Activated CD4-positive, alpha-beta T cell treated with anti-CD3 and anti-CD28 coated beads for 24 hours (primary cell): ENCODE data around the gene PPP2R2B.
"Not testable (repeated sequence)": the region's sequence is repeated elsewhere in the genome, so short reads cannot be mapped to it uniquely, and the experiment has no call there.

Experiments used
- DNase-seq, 2 donors: peaks; one replicate each; pipeline ENCODE4 v3.0.0-alpha.2; 2020; ENCODE audit warnings: low read depth in 2 of 2

PPP2R2B gene

DNA sequence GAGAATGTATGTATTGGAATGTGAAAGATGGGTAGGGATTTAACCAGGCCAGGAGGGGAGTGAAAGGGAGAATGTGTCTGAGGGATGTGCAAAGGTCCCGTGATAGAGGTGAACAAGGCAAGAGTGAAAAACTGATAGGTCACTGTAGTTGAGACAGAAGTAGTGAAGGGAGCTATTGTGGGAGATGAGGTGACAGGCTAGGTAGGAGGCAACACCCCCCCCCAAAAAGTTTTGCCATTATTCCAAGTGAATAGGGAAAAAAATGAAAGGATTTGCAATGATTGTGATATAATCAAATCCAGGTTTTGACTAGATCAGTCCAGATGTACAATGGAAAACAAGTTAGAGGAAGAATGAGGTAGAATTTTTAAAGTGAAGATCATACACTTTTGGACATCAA is 226.0 kb downstream of the PPP2R2B start:
- DNase-seq = no peak

DNA sequence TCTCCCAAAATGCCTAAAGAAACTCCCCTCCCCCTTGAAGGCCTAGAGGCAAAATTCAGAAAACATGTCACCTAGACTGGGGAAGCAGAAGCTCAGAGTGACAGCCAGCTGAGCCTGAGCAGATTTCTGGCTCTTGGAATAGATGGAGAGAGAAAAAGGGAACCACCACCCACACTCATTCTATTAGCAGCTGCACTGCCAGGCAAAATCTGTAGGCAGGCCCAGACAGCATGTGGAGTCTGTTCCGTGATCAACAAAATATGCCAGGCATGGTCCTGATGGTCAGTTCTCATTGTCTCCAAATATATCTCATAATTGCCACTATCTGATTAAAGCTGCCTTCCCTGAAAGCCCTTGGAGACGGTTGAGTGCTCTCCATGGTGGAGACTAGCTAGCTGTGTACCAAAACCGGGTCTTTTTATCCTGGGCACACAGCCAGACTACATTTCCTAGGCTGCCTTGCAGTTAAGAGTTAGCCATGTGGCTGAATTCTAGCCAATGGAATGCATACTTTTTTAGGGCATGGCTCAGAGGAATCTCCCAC is 230.8 kb downstream of the PPP2R2B start:
- DNase-seq = no peak

DNA sequence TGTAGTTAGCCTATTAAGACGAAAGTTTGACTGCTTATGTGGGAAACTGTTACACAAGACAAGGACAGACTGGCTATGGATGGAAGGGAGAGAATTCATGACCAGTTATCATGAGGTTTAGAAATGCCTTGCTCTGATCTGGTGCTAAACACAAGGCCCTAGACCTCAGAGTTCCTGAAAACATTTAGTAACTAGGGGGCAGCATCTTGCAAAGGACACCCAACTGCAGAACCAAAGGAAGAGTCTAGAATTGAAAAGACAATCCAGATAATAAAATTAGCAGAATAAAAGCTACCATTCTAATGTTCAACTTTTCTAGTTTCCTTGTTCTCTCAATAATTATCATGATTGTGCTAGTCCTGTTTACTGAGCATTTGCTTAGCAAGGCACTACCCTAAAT is 232.1 kb downstream of the PPP2R2B start:
- no peak for DNase-seq

DNA sequence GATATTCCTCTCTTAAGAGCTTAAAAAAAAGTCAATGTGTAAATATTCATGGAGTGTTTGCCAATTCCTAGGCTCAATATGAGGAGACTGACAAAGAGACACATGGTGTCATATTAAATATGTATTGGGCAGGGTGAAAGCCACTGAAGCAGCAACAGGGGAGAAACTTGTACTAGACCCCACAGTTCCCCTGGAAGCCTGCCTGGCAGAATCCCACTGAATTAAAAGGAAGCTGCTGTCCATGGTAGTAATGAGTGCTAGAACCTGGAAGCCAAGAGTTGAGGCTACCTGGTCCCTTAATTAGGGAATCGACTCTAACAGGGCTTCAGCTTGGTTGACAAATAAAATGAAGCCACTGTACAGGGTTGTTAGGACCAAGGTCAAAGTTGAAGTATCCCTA is 233.2 kb downstream of the PPP2R2B start:
- DNase-seq = no peak

DNA sequence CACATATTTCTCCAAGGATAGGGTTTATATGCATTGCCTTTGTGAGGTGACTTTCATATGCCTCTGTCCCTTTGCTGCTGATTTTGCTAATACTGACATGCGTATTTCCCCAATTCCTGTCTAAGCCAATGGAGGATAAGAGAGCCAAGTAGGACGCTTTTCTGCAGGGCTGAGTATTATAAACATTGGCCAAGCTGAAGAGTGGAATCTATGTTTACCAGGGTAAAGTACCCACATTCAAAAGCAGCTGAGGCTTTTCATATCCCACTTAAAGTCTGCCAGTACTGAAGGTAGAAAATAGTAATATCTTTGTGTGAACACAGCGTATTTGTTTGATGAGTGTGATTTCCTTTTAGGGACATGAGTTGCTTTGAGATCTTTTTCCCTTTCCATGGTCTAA is 233.7 kb downstream of the PPP2R2B start:
- no peak for DNase-seq

DNA sequence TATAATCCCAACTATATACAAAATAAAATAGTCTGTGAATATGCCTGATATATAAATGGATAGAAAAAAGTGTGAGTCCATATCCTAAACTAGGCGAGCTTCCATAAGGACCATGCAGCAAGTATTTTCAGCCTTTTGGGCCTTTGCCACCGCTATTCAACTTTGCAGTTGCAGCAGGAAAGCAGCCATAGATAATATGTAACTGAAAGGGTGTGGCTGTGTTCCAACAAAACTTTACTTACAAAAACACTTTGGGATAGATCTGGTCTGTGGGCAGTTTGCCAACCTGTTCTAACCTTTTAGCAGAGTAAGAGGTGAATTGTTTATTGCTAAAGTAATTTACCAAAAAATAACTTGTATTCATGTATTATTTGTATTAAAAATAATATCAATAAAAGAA is 234.8 kb downstream of the PPP2R2B start:
- no peak for DNase-seq

DNA sequence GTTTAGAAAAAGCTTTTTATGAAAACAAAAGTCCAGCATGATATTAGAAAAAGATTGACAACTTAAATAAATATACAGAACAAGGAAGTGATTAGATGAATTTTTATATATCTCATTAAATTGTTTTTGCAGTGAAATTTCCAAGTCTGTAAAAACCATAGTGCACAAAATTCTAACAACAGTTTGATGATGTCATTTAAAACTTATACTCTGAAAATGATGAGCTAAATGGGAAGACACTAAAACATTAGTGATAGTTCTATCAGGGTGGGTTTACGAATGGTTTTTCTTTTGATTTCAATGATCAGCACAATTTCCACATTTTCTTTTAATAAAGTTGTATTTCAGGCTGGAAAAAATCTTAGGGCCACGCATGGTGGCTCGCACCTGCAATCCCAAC is 236.1 kb downstream of the PPP2R2B start:
- DNase-seq = no peak

DNA sequence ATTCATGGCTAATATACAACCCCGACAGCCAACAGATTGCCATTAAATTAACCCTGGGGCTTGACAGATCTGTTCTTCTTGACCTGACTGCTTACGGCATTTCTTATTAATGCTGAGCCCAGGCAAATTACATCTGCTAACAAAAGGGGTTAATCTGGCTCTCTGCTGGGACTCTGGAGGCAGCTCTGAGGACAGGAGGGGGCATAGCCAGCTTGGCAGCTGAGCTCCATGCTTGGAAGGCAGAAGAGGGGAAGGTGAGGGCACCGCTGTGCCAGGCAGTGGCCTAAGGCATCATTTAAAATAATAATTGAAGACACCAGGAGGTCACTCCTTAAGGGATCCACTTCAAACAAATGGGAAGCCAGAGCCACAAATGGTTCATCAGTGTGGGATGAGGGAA is 236.6 kb downstream of the PPP2R2B start:
- no peak for DNase-seq

DNA sequence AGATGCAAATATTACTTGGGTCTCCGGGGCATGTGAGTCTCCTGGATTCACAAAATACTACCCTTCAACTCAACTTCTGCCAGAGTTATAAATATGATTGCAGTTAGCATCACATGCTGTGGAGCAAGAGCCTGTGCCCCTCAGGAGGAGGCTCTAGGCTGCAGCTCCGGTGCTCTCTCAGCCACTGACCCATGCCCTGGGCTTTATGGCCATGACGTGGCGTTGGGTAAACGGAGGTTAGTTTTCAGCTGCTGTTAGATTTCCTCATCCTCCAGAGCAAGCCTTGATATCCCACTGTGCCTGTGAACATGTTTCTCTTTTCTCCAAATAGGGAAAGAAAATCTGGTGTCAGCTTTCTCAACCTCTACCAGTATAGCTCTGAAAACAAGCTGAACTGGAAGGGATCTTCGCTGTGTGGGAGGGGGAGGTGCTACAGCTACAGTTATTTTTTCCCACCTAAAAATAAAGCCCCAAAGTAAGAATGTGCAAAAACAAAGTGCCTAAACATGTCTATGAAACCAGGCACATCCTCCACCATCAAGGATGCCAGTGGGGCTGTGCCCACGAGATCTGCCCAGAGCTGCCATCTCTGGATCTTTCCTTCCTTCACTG is 238.2 kb downstream of the PPP2R2B start:
- DNase-seq = no peak

DNA sequence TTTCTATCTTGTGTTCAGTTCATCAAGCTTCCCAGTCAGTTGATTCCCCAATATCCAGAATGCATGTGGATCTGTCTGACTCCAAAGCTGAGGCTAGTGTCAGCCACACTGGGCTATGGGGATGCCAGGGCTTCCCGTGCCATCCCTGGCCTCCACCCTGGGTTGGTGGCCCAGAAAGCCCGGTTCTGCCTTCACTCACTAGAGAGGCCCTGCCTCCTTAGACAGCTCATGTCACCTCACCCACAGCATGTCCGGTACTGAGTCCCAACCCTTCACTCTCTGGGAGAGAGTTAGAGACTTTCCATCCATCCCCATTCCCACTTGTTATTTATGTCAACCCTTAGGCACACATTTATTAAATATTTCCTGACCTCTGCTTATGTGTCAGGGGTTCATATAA is 243.1 kb downstream of the PPP2R2B start:
- no peak for DNase-seq

DNA sequence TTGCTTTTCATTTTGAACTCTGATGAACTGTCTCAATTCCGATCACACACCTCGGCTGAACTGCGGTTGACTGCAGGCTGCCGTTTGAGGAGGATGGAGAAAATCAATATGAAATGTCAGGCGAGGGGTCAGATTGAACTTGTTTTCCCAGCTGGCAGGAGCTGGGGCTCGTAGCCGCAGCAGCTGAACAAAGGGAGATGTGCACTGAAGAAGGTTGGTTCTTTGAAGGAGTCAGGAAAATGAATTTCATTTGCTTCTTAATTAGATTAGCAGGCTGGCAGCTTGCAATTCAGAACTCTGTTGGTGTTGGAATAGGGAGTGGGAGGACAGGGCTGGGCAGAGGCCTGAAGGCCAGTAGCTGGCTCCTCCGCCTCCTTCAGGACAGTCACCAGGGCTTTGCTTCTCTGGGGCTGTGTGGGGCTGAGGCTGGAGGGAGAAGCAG is 245.2 kb downstream of the PPP2R2B start:
- DNase-seq = no peak

DNA sequence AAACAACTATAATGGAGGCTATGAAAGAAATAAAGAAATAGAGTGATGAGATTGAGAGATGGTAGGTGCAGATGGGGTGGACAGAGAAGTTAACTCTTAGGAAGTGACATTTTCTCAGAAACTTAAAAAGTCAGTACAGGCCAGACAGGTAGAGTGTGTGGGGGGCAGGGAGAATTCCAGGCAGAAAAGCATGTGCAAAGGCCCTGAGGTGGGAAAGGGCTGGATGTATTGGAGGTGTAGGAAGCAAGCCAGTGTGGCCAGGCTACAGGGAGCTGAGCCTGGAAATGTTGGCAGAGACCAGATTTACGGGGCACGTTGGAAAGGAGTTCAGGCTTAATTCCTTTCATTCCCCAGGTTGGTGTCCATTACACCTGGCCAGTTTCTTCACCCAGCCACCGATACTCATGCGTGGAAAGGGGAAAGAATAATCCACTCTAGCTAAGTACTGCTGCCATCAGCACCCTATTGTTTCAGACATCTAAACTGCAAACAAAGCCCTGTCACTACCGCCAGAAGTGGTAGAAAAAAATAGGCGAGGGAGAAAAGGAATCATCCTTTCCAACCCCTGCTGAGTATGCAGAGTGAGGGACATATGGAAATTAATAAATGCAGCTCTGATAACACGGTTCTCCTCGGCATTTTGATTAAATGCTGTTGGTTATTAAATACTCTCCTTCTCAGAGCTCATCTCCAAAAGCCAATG is 245.8 kb downstream of the PPP2R2B start:
- DNase-seq = no peak

DNA sequence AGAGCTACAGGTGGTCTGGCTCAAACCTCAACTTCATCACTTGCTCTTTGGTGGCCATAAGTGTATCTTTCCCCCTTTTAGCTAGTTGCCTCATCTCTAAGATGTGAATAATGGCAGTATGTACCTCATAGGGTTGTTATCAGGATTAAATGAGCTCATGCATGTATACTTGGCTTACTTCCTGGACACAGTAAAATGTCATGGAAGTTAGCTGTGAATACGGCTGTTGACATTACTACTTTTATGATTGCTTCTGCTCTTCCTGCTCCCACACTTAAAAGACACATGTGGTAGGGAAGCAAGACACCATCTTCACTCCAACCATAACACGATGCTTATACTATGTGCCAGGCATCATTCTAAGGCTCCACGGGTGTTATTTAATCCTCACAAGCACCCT is 248.1 kb downstream of the PPP2R2B start:
- DNase-seq = no peak

DNA sequence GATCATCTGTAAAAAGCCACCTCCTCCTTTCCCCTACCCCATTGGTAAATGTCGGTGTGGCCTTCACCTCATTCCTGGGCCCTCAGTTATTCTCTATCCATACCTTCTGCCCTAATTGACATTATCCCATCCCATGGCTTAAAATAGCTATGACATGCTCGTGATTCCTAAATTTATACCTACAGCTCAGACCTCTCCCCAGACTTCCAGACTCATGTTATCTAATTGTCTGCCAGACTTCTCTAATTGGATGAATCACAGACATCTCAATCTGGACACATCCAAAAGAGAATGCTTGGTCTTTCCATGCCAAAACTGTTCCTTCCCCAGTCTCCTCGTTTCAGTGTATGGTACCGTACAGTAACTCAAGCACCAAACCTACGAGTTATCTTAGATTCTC is 249.6 kb downstream of the PPP2R2B start:
- DNase-seq = no peak

DNA sequence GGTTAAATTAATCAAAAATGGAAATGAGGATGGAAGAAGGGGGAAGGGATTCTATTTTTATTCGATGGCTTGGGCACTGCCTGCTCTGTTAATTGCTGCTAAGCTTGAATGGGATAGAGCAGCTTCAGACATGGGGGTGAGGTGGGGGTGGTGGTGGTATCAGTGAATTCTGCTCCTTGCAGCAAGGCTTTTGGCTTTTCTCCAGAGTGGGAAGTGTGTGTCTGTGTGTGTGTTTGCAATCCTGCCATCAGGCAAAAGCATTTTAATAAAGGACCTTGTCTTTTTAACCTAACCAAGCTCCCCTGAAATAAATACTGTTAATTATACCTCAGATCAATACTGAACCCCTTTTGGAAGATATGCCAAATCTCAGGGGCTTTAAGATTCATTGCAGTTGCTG is 251.6 kb downstream of the PPP2R2B start:
- DNase-seq = no peak

DNA sequence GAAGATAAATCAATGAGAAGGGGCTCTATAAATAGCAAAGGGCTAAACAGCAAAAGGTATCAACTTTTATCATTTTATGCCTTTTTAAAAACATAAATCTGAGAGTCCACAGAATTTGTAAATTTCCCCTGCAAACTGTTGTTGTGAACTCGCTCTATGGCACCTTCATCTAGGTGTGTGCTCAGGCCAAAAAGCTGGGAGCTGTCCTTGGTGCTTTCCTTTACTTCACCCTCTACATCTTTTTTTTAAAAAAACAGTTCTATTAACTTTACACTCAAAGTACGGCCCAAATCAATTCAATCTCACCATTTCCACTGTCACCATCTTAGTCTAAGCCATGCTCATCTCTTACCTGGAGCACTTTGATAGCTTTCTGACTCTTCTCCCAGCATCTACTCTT is 254.4 kb downstream of the PPP2R2B start:
- DNase-seq = no peak

DNA sequence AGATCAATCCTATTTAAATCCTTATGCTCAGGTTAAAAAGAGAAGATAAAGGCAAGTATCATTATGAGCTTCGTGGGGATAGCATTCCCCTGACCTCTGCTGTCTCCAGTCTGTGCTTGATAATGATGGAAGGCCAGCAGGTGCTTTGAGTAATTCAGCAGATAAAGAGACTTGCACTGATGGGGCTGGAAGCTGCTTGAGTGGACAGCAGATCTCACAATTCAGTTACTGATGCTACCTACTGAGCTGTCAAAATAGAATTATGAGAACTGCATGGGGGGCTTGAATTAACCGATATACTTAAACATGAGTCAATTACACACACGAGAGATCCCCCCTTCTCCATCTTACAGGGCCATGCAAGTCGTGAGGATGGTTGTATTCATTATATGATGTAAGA is 254.9 kb downstream of the PPP2R2B start:
- DNase-seq = no peak

DNA sequence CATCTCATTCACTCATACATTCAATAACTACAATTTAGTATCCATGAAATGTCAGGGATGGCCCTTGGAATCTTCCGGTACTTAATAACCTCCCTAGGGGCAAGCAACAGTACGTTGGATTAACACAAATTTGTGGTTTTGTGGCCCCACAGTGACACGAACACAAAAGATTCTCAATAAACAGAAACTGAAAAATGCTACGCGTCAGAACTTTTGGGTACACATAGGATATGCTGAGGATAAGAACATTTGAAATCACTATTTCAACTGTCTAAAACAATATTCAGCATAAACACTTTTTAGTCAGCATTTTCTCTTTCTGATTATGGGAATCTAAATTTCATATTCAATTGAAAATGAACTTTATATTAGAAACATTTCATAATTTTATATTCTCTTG is 255.5 kb downstream of the PPP2R2B start:
- DNase-seq = no peak

DNA sequence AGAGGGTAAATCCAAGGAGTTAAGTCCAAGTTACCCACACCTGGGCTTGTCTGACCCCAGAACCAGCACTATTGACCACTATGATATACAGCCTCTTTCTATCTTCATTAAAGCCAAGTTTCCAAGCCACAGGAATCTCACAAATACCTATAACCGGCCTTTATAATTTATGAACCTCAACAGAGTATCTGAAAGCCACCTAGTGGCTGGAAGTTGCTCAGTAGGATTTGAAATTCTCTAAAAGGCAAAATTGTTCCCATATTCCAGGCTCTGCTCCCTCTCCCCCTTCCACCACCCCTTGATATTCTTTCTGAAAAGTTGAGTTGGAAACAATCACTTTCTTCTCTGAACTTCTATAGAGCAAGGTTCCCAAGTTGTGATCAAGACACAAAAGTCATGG is 256.2 kb downstream of the PPP2R2B start:
- no peak for DNase-seq

DNA sequence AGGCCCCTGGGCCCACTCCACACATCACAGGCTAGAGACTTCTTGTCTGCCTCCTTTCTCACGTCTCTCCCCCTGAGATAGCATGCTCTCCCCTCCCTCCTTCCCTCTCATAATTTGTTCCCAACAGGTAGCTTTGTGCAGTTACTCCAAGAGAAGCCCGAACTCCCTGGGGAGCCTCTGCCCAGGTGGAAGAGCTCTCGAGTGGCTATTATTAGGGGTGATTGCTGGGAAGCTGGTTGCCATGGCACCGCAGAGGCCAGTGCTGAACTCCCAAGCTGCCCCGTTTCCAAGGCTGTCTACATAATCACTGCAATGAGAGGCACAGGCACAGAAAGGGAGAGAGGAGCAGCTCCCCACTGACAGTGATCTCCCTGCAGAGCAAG is 257.9 kb downstream of the PPP2R2B start:
- no peak for DNase-seq

DNA sequence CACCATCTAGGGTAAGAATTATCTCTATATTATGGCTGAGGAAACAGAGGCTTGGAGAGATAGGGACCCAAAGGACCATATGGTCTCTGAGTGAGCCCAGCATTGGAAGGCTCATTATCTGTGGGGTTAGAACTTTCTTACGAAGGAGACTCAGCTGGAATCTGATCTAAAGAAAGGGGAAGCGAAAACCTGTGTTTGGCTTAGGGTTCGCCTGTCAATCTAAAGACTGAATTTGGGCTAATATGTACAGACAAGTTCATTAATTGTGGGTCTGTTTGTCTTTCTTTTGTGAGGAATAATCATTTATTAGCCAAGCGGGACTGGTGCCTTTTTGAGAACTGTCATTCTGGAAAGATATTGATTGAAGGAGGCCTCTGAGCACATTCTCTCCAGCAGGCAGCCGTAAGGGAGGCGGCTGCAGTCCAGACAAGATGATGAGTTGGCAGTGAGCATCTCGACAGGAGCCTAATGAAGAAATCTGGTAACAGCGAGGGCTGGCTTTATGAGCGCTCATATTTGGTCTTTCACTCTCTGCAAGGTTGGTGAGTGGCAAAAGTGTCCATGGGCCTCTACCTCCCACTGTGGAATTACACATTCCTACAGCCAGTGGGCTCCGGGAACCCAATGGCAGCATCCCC is 258.4 kb downstream of the PPP2R2B start:
- no peak for DNase-seq

DNA sequence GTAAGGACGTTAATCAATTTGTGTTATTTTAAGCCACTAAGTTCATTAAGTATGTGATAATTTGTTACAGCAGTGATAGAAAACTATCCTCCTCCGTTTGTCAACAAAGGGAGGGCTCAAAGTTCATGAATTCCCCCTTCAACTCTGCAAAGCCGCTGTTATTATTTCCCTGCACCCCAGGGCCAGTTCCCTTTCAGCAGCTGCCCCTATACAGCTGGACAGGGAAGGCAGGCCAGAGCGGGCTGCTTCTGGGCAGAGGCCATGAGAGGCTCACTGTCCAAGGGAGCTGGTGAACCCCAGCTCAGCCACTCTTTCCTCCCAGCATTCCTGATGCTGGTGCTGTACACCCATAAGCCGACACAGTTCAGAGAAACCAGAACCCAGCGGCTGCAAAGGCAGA is 260.1 kb downstream of the PPP2R2B start:
- DNase-seq = no peak

DNA sequence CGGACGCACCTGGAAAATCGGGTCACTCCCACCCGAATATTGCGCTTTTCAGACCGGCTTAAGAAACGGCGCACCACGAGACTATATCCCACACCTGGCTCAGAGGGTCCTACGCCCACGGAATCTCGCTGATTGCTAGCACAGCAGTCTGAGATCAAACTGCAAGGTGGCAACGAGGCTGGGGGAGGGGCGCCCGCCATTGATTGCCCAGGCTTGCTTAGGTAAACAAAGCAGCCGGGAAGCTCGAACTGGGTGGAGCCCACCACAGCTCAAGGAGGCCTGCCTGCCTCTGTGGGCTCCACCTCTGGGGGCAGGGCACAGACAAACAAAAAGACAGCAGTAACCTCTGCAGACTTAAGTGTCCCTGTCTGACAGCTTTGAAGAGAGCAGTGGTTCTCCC is 268.8 kb downstream of the PPP2R2B start:
- not testable (repeated sequence) for DNase-seq
